HepG2 (cell line): ENCODE measurements around the gene POLR1H. TPM values are rescaled to one million over a fixed set of nuclear protein-coding genes. Genes with fewer than 3 reads are reported as not detected.

Experiments
- CEBPG ChIP-seq: IDR thresholded peaks from 2 replicates; pipeline ENCODE4 v1.6.1; 2016
- EEA1 ChIP-seq: sonication (generic); formaldehyde crosslinking; IDR thresholded peaks from 2 replicates; pipeline ENCODE4 v1.5.1; 2020; ENCODE audit warnings: mild to moderate bottlenecking, missing genetic modification reagents, borderline replicate concordance
- FOSL2 ChIP-seq: sonication (generic); formaldehyde crosslinking; IDR thresholded peaks from 2 replicates; pipeline ENCODE4 v1.4.0; 2020; ENCODE audit warnings: missing genetic modification reagents
- FOXM1 ChIP-seq: sonication (generic); formaldehyde crosslinking; IDR thresholded peaks from 2 replicates; pipeline ENCODE4 v1.5.0; 2020; ENCODE audit warnings: missing genetic modification reagents
- NCOA5 ChIP-seq: sonication (generic); formaldehyde crosslinking; IDR thresholded peaks from 2 replicates; pipeline ENCODE4 v1.4.0; 2020; ENCODE audit warnings: missing genetic modification reagents
- PAWR ChIP-seq: sonication (generic); formaldehyde crosslinking; IDR thresholded peaks from 2 replicates; pipeline ENCODE4 v1.4.0; 2020; ENCODE audit warnings: missing genetic modification reagents, mild to moderate bottlenecking, borderline replicate concordance
- SALL1 ChIP-seq: sonication (generic); formaldehyde crosslinking; IDR thresholded peaks from 2 replicates; pipeline ENCODE4 v1.8.0; 2022; ENCODE audit warnings: mild to moderate bottlenecking, missing genetic modification reagents
- SOX13 ChIP-seq, 3 experiments: fragments of 450-650 bp in 1 of 3; sonication (generic) in 1 of 3; formaldehyde crosslinking in 1 of 3; IDR thresholded peaks in 2 of 3; conservative IDR thresholded peaks in 1 of 3; 2 replicates each; pipeline versions ENCODE4 v1.5.0 to v1.6.1; 2016 to 2020; ENCODE audit warnings: antibody characterized with exemption in 1 of 3, mild to moderate bottlenecking in 1 of 3, missing compliant biosample characterization in 1 of 3, missing genetic modification reagents in 1 of 3, moderate library complexity in 1 of 3
- TEAD3 ChIP-seq: optimal IDR thresholded peaks from 2 replicates; pipeline ENCODE3; 2016; ENCODE audit warnings: borderline replicate concordance
- ZBTB38 ChIP-seq: sonication (generic); formaldehyde crosslinking; IDR thresholded peaks from 2 replicates; pipeline ENCODE4 v1.5.1; 2020; ENCODE audit warnings: mild to moderate bottlenecking, missing genetic modification reagents
- ZKSCAN5 ChIP-seq: sonication (generic); formaldehyde crosslinking; IDR thresholded peaks from 2 replicates; pipeline ENCODE4 v1.5.1; 2020; ENCODE audit warnings: mild to moderate bottlenecking, missing genetic modification reagents
- ZNF101 ChIP-seq: sonication (generic); formaldehyde crosslinking; IDR thresholded peaks from 2 replicates; pipeline ENCODE4 v1.4.0; 2020; ENCODE audit warnings: mild to moderate bottlenecking, low read depth, missing genetic modification reagents, borderline replicate concordance
- ZNF230 ChIP-seq: sonication (generic); formaldehyde crosslinking; IDR thresholded peaks from 2 replicates; pipeline ENCODE4 v1.4.0; 2020; ENCODE audit warnings: mild to moderate bottlenecking, missing genetic modification reagents
- ZNF446 ChIP-seq: sonication (generic); formaldehyde crosslinking; IDR thresholded peaks from 2 replicates; pipeline ENCODE4 v1.5.0; 2020; ENCODE audit warnings: mild to moderate bottlenecking, missing genetic modification reagents
- ZNF781 ChIP-seq: sonication (generic); formaldehyde crosslinking; IDR thresholded peaks from 2 replicates; pipeline ENCODE4 v1.5.1; 2020; ENCODE audit warnings: borderline replicate concordance, mild to moderate bottlenecking, missing genetic modification reagents; ENCODE audit errors: not compliant biosample characterization
- polyA plus RNA-seq, 8 experiments: library from polyadenylated mRNA; depleted of rRNA in 3 of 8; stranded (reverse) in 7 of 8; unstranded in 1 of 8; fragments of >200 nt; fragmentation: Illumina TruSeq in 4 of 8; extraction: Trizol in 4 of 8; gene quantifications; 2 replicates each; pipeline versions ENCODE4 v1.2.1 to v1.2.3, GENCODE V29; 2011 to 2016; ENCODE audit warnings: low read depth in 4 of 8, missing spikeins in 1 of 8, mixed read lengths in 1 of 8; ENCODE audit not compliant: insufficient read depth in 1 of 8
- total RNA-seq, 5 experiments: library from RNA; depleted of rRNA; stranded (reverse); fragments of >200 nt; fragmentation: Illumina TruSeq; extraction: Trizol; gene quantifications; 2 replicates each; pipeline ENCODE4 v1.2.3, GENCODE V29; 2016; ENCODE audit warnings: low read depth in 1 of 5
- TF ChIP-seq, protein P1 (sequence below): IDR thresholded peaks from 2 replicates; pipeline ENCODE4 v1.4.0; 2020; ENCODE audit warnings: mild to moderate bottlenecking, missing genetic modification reagents
- TF ChIP-seq, protein P2 (sequence below): sonication (generic); formaldehyde crosslinking; IDR thresholded peaks from 2 replicates; pipeline ENCODE4 v1.4.0; 2020; ENCODE audit warnings: missing genetic modification reagents
- TF ChIP-seq, protein P3 (sequence below): sonication (generic); formaldehyde crosslinking; IDR thresholded peaks from 2 replicates; pipeline ENCODE4 v1.8.0; 2022; ENCODE audit warnings: mild to moderate bottlenecking, missing genetic modification reagents; ENCODE audit not compliant: insufficient replicate concordance
- TF ChIP-seq, protein P4 (sequence below): sonication (generic); formaldehyde crosslinking; IDR thresholded peaks from 2 replicates; pipeline ENCODE4 v1.4.0; 2020; ENCODE audit warnings: missing genetic modification reagents

The POLR1H gene
- total and polyA plus RNA-seq, 2 of the 13 experiments (the other 11 are each of a cell fraction or from before 2014, with no cell fraction given): 61.4 to 79.8 TPM

DNA sequence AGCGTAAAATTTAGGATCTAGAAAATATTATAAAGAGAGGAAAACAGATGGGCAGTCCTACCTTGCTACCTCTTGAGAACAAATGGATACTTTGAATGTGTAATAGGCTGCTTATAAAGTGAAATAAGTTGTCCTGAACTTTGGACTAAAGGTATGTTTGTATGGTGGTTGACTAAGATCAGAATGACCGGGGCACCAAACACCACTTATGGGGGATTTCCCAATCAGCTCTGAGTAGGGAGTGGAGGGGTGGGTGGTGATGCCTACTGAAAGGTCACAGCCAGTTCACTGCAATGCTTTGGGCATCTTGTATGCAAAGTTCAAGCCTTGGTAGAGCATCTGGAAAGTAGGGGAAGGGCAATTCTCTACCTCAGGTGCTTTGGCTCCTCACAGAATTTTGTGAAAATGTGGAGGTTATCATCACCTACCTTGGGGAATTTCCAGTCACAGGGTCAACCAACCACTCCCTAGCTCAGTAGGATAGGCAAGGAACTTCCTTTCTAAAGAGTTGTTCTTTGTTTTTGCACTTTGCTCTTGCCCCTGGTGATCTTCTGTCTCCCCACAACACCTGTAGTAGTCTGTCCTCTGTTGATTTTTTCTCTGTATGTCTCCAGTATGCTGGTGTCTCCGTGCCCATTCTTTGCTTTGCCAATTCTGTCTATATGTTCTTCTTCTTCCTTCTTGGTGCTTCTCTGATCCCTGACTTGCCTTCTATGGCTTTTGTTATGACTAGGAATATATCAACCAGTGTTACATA is 52.1 kb downstream of the POLR1H start, which contains the start of gene TRIM31 (continued):
- TF ChIP-seq, protein P1, sequence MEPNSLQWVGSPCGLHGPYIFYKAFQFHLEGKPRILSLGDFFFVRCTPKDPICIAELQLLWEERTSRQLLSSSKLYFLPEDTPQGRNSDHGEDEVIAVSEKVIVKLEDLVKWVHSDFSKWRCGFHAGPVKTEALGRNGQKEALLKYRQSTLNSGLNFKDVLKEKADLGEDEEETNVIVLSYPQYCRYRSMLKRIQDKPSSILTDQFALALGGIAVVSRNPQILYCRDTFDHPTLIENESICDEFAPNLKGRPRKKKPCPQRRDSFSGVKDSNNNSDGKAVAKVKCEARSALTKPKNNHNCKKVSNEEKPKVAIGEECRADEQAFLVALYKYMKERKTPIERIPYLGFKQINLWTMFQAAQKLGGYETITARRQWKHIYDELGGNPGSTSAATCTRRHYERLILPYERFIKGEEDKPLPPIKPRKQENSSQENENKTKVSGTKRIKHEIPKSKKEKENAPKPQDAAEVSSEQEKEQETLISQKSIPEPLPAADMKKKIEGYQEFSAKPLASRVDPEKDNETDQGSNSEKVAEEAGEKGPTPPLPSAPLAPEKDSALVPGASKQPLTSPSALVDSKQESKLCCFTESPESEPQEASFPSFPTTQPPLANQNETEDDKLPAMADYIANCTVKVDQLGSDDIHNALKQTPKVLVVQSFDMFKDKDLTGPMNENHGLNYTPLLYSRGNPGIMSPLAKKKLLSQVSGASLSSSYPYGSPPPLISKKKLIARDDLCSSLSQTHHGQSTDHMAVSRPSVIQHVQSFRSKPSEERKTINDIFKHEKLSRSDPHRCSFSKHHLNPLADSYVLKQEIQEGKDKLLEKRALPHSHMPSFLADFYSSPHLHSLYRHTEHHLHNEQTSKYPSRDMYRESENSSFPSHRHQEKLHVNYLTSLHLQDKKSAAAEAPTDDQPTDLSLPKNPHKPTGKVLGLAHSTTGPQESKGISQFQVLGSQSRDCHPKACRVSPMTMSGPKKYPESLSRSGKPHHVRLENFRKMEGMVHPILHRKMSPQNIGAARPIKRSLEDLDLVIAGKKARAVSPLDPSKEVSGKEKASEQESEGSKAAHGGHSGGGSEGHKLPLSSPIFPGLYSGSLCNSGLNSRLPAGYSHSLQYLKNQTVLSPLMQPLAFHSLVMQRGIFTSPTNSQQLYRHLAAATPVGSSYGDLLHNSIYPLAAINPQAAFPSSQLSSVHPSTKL (CRISPR knock-in tag): peak; percentile 71
- TF ChIP-seq ZNF230 (CRISPR knock-in tag): no peak
- peak; percentile 48 for TF ChIP-seq FOSL2 (CRISPR knock-in tag)
- no peak for TF ChIP-seq EEA1
- TF ChIP-seq SOX13 (IDR thresholded peaks at IDR 0.05): no peak
- TF ChIP-seq SOX13 (CRISPR knock-in tag; conservative IDR thresholded peaks at IDR 0.05 in 1 of 2, IDR thresholded peaks at IDR 0.05 in 1 of 2): peak in 1 of 2 experiments; percentile 19; a peak in 1 of 4 replicates
- TF ChIP-seq CEBPG (CRISPR knock-in tag): peak; percentile 73
- TF ChIP-seq, protein P2, sequence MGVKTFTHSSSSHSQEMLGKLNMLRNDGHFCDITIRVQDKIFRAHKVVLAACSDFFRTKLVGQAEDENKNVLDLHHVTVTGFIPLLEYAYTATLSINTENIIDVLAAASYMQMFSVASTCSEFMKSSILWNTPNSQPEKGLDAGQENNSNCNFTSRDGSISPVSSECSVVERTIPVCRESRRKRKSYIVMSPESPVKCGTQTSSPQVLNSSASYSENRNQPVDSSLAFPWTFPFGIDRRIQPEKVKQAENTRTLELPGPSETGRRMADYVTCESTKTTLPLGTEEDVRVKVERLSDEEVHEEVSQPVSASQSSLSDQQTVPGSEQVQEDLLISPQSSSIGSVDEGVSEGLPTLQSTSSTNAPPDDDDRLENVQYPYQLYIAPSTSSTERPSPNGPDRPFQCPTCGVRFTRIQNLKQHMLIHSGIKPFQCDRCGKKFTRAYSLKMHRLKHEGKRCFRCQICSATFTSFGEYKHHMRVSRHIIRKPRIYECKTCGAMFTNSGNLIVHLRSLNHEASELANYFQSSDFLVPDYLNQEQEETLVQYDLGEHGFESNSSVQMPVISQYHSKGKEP (CRISPR knock-in tag): no peak
- no peak for TF ChIP-seq ZBTB38 (CRISPR knock-in tag)
- TF ChIP-seq NCOA5 (CRISPR knock-in tag): no peak
- no peak for TF ChIP-seq TEAD3 (CRISPR knock-in tag)
- TF ChIP-seq PAWR: no peak
- TF ChIP-seq, protein P3, sequence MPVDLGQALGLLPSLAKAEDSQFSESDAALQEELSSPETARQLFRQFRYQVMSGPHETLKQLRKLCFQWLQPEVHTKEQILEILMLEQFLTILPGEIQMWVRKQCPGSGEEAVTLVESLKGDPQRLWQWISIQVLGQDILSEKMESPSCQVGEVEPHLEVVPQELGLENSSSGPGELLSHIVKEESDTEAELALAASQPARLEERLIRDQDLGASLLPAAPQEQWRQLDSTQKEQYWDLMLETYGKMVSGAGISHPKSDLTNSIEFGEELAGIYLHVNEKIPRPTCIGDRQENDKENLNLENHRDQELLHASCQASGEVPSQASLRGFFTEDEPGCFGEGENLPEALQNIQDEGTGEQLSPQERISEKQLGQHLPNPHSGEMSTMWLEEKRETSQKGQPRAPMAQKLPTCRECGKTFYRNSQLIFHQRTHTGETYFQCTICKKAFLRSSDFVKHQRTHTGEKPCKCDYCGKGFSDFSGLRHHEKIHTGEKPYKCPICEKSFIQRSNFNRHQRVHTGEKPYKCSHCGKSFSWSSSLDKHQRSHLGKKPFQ (CRISPR knock-in tag): no peak
- no peak for TF ChIP-seq ZNF781 (CRISPR knock-in tag)
- no peak for TF ChIP-seq ZNF101 (CRISPR knock-in tag)
- TF ChIP-seq ZKSCAN5 (CRISPR knock-in tag): no peak
- TF ChIP-seq, protein P4, sequence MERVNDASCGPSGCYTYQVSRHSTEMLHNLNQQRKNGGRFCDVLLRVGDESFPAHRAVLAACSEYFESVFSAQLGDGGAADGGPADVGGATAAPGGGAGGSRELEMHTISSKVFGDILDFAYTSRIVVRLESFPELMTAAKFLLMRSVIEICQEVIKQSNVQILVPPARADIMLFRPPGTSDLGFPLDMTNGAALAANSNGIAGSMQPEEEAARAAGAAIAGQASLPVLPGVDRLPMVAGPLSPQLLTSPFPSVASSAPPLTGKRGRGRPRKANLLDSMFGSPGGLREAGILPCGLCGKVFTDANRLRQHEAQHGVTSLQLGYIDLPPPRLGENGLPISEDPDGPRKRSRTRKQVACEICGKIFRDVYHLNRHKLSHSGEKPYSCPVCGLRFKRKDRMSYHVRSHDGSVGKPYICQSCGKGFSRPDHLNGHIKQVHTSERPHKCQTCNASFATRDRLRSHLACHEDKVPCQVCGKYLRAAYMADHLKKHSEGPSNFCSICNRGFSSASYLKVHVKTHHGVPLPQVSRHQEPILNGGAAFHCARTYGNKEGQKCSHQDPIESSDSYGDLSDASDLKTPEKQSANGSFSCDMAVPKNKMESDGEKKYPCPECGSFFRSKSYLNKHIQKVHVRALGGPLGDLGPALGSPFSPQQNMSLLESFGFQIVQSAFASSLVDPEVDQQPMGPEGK (CRISPR knock-in tag): 0 out of 2 replicates have a peak, but pooled peaks have one; percentile 14
- TF ChIP-seq SALL1 (CRISPR knock-in tag): 0 out of 2 replicates have a peak, but pooled peaks have one; percentile 13
- TF ChIP-seq FOXM1 (CRISPR knock-in tag): no peak
- no peak for TF ChIP-seq ZNF446 (CRISPR knock-in tag)
